Parathyroid adenoma (tissue), 2 donors: ENCODE data around the gene RNASE8.

Experiments
- H2AFZ ChIP-seq: fragments of 300-600 bp; sonication (generic); one replicate; pipeline ENCODE4 v1.7.0; 2017; ENCODE audit warnings: antibody characterized with exemption, mild to moderate bottlenecking
- H3K27ac ChIP-seq: fragments of 300-600 bp; sonication (generic); one replicate; pipeline ENCODE4 v1.7.0; 2017
- H3K27me3 ChIP-seq: fragments of 300-600 bp; sonication (generic); one replicate; pipeline ENCODE4 v1.7.0; 2017; ENCODE audit warnings: low read length; ENCODE audit not compliant: control insufficient read depth, insufficient read depth
- H3K36me3 ChIP-seq: fragments of 300-600 bp; sonication (generic); one replicate; pipeline ENCODE4 v1.7.0; 2017; ENCODE audit warnings: low read length; ENCODE audit not compliant: control insufficient read depth, insufficient read depth
- H3K4me1 ChIP-seq: fragments of 300-600 bp; sonication (generic); one replicate; pipeline ENCODE4 v1.7.0; 2017; ENCODE audit warnings: control low read depth
- H3K4me2 ChIP-seq: fragments of 300-600 bp; sonication (generic); one replicate; pipeline ENCODE4 v1.7.0; 2017; ENCODE audit warnings: low read length
- H3K4me3 ChIP-seq: fragments of 300-600 bp; sonication (generic); one replicate; pipeline ENCODE4 v1.7.0; 2017; ENCODE audit warnings: low read depth, low read length
- H3K79me2 ChIP-seq: fragments of 300-600 bp; sonication (generic); one replicate; pipeline ENCODE4 v1.7.0; 2017; ENCODE audit warnings: control low read depth
- H3K9ac ChIP-seq: fragments of 300-600 bp; sonication (generic); one replicate; pipeline ENCODE4 v1.7.0; 2017; ENCODE audit warnings: mild to moderate bottlenecking
- H3K9me3 ChIP-seq: fragments of 300-600 bp; sonication (generic); one replicate; pipeline ENCODE4 v1.7.0; 2017; ENCODE audit warnings: low read length; ENCODE audit not compliant: control insufficient read depth
- CTCF ChIP-seq: fragments of 300-600 bp; sonication (generic); IDR thresholded peaks from one replicate; pipeline ENCODE4 v1.7.0; 2017; ENCODE audit warnings: antibody characterized with exemption, mild to moderate bottlenecking
- donor health status: primary hyperparathyroidism.

Gene RNASE8

GRCh38 chr14:21107283-21107800 is 49.7 kb downstream of the RNASE8 start:
- Histone ChIP-seq H3K4me2 (peak overlapping the region; percentile 66), H2AFZ (peak overlapping the region; percentile 80), H3K9me3 (no peaks in the 10 kb centered on the region), H3K27me3 (no peaks in the 10 kb centered on the region), H3K79me2 (peaks cover under 1% of the 10 kb centered on the region), H3K4me1 (peaks cover 48% of the 10 kb centered on the region), H3K36me3 (no peaks in the 10 kb centered on the region), H3K9ac (no peak overlapping the region), H3K27ac (peak overlapping the region; percentile 97), H3K4me3 (no peak overlapping the region)
- TF ChIP-seq CTCF, result no peak
